Non-pigmented ciliary epithelial cell (primary cell): ENCODE results near the gene LARGE1.
"Not testable (repeated sequence)": the region's sequence is repeated elsewhere in the genome, so short reads cannot be mapped to it uniquely, and the experiment has no call there.

Experiments used
- DNase-seq: peaks from one replicate; pipeline ENCODE4 v3.0.0-alpha.2; 2010; ENCODE audit warnings: low read depth

Gene LARGE1

GRCh38 chr22:33418484-33418883 is 501.8 kb downstream of the LARGE1 start:
- no peak for DNase-seq

GRCh38 chr22:33415401-33415800 is 504.9 kb downstream of the LARGE1 start:
- DNase-seq: no peak

GRCh38 chr22:33409079-33409478 is 511.2 kb downstream of the LARGE1 start:
- no peak for DNase-seq

GRCh38 chr22:33405194-33405593 is 515.1 kb downstream of the LARGE1 start:
- no peak for DNase-seq

GRCh38 chr22:33404723-33405122 is 515.6 kb downstream of the LARGE1 start:
- no peak for DNase-seq

GRCh38 chr22:33402325-33402724 is 518.0 kb downstream of the LARGE1 start:
- no peak for DNase-seq

GRCh38 chr22:33401291-33401690 is 519.0 kb downstream of the LARGE1 start:
- no peak for DNase-seq

GRCh38 chr22:33400891-33401290 is 519.4 kb downstream of the LARGE1 start:
- DNase-seq: no peak

- DNase-seq: no peak
These were observed 520.0 kb downstream of the LARGE1 start for GRCh38 chr22:33400061-33400840.

- DNase-seq: no peak
These were observed 522.8 kb downstream of the LARGE1 start for GRCh38 chr22:33397381-33397907.

GRCh38 chr22:33393432-33393831 is 526.8 kb downstream of the LARGE1 start:
- no peak for DNase-seq

GRCh38 chr22:33391298-33391697 is 529.0 kb downstream of the LARGE1 start:
- DNase-seq: no peak

GRCh38 chr22:33389936-33390335 is 530.3 kb downstream of the LARGE1 start:
- DNase-seq: no peak

- no peak for DNase-seq
These were observed 534.0 kb downstream of the LARGE1 start for GRCh38 chr22:33386270-33386669.

- DNase-seq: no peak
These were observed 534.7 kb downstream of the LARGE1 start for GRCh38 chr22:33385611-33386010.

- DNase-seq: no peak
These were observed 537.8 kb downstream of the LARGE1 start for GRCh38 chr22:33382436-33382835.

GRCh38 chr22:33381531-33382406 is 538.5 kb downstream of the LARGE1 start:
- DNase-seq: no peak

GRCh38 chr22:33380789-33381530 is 539.3 kb downstream of the LARGE1 start:
- peak; percentile 8 for DNase-seq

GRCh38 chr22:33379836-33380235 is 540.4 kb downstream of the LARGE1 start:
- no peak for DNase-seq

- DNase-seq: no peak
These were observed 547.4 kb downstream of the LARGE1 start for GRCh38 chr22:33372875-33373274.

- DNase-seq: not testable (repeated sequence)
These were observed 557.0 kb downstream of the LARGE1 start for GRCh38 chr22:33363256-33363655.

GRCh38 chr22:33362702-33363101 is 557.6 kb downstream of the LARGE1 start:
- DNase-seq: no peak
